Measurements from ENCODE around the gene CCNY.

DNA sequence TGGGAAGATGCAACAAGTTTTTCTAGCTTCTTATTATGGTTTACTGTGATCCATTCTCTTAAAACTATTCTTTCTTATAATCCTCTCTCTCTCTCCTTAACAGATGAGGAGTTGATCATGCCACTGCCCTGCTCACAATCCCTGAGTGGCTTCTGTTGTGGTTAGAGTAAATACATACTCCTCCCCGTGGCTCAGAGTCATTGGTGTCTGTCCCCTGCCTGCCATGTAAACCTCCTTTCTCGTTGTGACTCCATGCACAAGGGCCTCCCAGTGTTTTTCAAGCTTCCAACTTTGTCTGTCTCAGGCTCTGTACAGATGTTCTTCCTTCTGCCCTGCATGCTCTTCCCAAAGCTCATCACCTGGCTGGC, 20.4 kb downstream of the CCNY start:
- TF ChIP-seq, protein P1, sequence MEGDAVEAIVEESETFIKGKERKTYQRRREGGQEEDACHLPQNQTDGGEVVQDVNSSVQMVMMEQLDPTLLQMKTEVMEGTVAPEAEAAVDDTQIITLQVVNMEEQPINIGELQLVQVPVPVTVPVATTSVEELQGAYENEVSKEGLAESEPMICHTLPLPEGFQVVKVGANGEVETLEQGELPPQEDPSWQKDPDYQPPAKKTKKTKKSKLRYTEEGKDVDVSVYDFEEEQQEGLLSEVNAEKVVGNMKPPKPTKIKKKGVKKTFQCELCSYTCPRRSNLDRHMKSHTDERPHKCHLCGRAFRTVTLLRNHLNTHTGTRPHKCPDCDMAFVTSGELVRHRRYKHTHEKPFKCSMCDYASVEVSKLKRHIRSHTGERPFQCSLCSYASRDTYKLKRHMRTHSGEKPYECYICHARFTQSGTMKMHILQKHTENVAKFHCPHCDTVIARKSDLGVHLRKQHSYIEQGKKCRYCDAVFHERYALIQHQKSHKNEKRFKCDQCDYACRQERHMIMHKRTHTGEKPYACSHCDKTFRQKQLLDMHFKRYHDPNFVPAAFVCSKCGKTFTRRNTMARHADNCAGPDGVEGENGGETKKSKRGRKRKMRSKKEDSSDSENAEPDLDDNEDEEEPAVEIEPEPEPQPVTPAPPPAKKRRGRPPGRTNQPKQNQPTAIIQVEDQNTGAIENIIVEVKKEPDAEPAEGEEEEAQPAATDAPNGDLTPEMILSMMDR (IDR thresholded peaks at IDR 0.05), result no peak
- no peak for TF ChIP-seq EZH2 (IDR thresholded peaks at IDR 0.05; ENCODE audit: borderline replicate concordance, insufficient read depth, low read depth, low read length, poor library complexity, severe bottlenecking)
